ENCODE measurements around the gene ANP32B. TPM values are rescaled to one million over a fixed set of nuclear protein-coding genes. Genes with fewer than 3 reads are reported as not detected.

ANP32B gene
- total RNA-seq (10 to 100 TPM; 31.4 to 66.7 (median 51.3) TPM), polyA plus RNA-seq (100 to 1,000 TPM; 160 to 217 (median 198) TPM)

- Histone ChIP-seq H3K27me3 (no peaks in the 10 kb centered on the region), H3K9me3 (no peaks in the 10 kb centered on the region), H3K36me3 (no peaks in the 10 kb centered on the region), H3K4me1 (peaks cover 0 to 45% (median 34%) of the 10 kb centered on the region in 4 donors), H3K27ac (peak within 1 kb of the TSS; percentile 98 to 100 (median 98)), H3K4me3 (peak within 1 kb of the TSS; percentile 76 to 97 (median 93))
- DNase-seq: peak; percentile 96
- no peak for TF ChIP-seq EP300 (IDR thresholded peaks at IDR 0.05)
- no peak for TF ChIP-seq POLR2A (IDR thresholded peaks at IDR 0.05)
- peak; percentile 33 to 92 (median 44) for TF ChIP-seq CTCF (IDR thresholded peaks at IDR 0.05)
- TF ChIP-seq POLR2AphosphoS5 (IDR thresholded peaks at IDR 0.05): peak; percentile 16 to 70 (median 45)
- WGBS, 2 donors: 1% methylated on average over 105 of the region's 105 CpGs
- intact Hi-C loops (cut with DNase I): loop anchor here (1.0 to 5.0 kb wide), 5 partner anchors 52 to 350 kb away; partner anchors contain the start of genes NANS, NCBP1, TBC1D2 and TRMO
These were observed at the start of gene ANP32B for GRCh38 chr9:97982683-97983588. ANP32B (plus strand) TSS chr9:97983341; CDS start chr9:97983556, 215 bp downstream.

GRCh38 chr9:97934321-97935115 is 48.6 kb upstream of the ANP32B start:
- Histone ChIP-seq H3K27ac (no peak overlapping the region), H3K36me3 (no peaks in the 10 kb centered on the region), H3K4me3 (no peak overlapping the region), H3K9me3 (no peaks in the 10 kb centered on the region), H3K27me3 (peaks cover 0 to 41% (median 0%) of the 10 kb centered on the region in 3 donors), H3K4me1 (no peaks in the 10 kb centered on the region)
- intact Hi-C loops (cut with DNase I): no loop called here
- 42 to 46% methylated on average over 6 of the region's 6 CpGs for WGBS, 2 donors
- no peak for TF ChIP-seq POLR2A (IDR thresholded peaks at IDR 0.05)
- TF ChIP-seq POLR2AphosphoS5 (IDR thresholded peaks at IDR 0.05): no peak
- TF ChIP-seq EP300 (IDR thresholded peaks at IDR 0.05): no peak
- no peak for TF ChIP-seq CTCF (IDR thresholded peaks at IDR 0.05)
- DNase-seq: no peak

- no peak for DNase-seq
- H3K36me3 ChIP-seq: no peaks in the 10 kb centered on the region
- H3K27me3 ChIP-seq: peaks cover 0 to 41% (median 0%) of the 10 kb centered on the region in 3 donors
- H3K9me3 ChIP-seq: no peaks in the 10 kb centered on the region
- H3K4me1 ChIP-seq: no peaks in the 10 kb centered on the region
- H3K4me3 ChIP-seq: no peak overlapping the region
- TF ChIP-seq POLR2A (IDR thresholded peaks at IDR 0.05): no peak
- no peak for TF ChIP-seq EP300 (IDR thresholded peaks at IDR 0.05)
- no peak for TF ChIP-seq CTCF (IDR thresholded peaks at IDR 0.05)
- no peak for TF ChIP-seq POLR2AphosphoS5 (IDR thresholded peaks at IDR 0.05)
- intact Hi-C loops (cut with DNase I): no loop called here
- H3K27ac ChIP-seq: no peak overlapping the region
- 48 to 81% methylated on average over 1 of the region's 1 CpG for WGBS, 2 donors
These were observed 47.9 kb upstream of the ANP32B start for GRCh38 chr9:97935276-97935675.

GRCh38 chr9:97936998-97937397 is 46.1 kb upstream of the ANP32B start:
- Histone ChIP-seq H3K4me3 (no peak overlapping the region), H3K36me3 (no peaks in the 10 kb centered on the region), H3K9me3 (no peaks in the 10 kb centered on the region), H3K27ac (no peak overlapping the region), H3K27me3 (peaks cover 0 to 40% (median 0%) of the 10 kb centered on the region in 3 donors), H3K4me1 (no peaks in the 10 kb centered on the region)
- DNase-seq: no peak
- TF ChIP-seq POLR2AphosphoS5 (IDR thresholded peaks at IDR 0.05): no peak
- TF ChIP-seq POLR2A (IDR thresholded peaks at IDR 0.05): no peak
- no peak for TF ChIP-seq CTCF (IDR thresholded peaks at IDR 0.05)
- no peak for TF ChIP-seq EP300 (IDR thresholded peaks at IDR 0.05)
- intact Hi-C loops (cut with DNase I): no loop called here

Data from sigmoid colon (tissue), 7 donors.